HepG2 (cell line): ENCODE data around the gene RAPGEF5. TPM values are rescaled to one million over a fixed set of nuclear protein-coding genes. Genes with fewer than 3 reads are reported as not detected.
A peak's percentile ranks its signal among the peaks of the same experiment; 100 is the strongest.

Source experiments
- ATAC-seq: fragments of 200-7000 bp; cut with Tn5 transposase; 3 replicates; pipeline ENCODE4 v1.9.1; 2020; ENCODE audit warnings: mild to moderate bottlenecking, moderate library complexity
- BruUV-seq: library from RNA; stranded (reverse); fragments of 400-500 nt; replicated peaks from 2 replicates; lab custom pipeline; 2021; lab: Mats Ljungman, UMichigan
- CTCF ChIA-PET: fragments of 300-600 bp; formaldehyde crosslinking; extraction: SDS; loops from one replicate; lab custom pipeline; 2021; ENCODE audit warnings: low total read pairs, inconsistent platforms, low intra/inter-chr PET ratio; lab: Yijun Ruan, JAX
- POLR2A ChIA-PET: fragments of 350-600 bp; sonication (Branson Sonifier 250); formaldehyde crosslinking; loops from one replicate; lab custom pipeline; 2020; ENCODE audit warnings: antibody characterized with exemption, inconsistent platforms; lab: Yijun Ruan, JAX
- DNase-seq: peaks from one replicate; pipeline ENCODE4 v3.0.0-alpha.2; 2015; ENCODE audit warnings: low spot score
- FAIRE-seq: peaks from 3 replicates; lab custom pipeline; 2011; peaks lifted over from hg19 to GRCh38; lab: Jason Lieb, UNC
- H2AFZ ChIP-seq: one replicate; pipeline ENCODE4 v1.6.1; 2011; ENCODE audit warnings: low read length, inconsistent platforms
- H3K27ac ChIP-seq: fragments of 300-600 bp; 3 replicates; pipeline ENCODE4 v1.8.0; 2011; ENCODE audit warnings: mixed run types, mild to moderate bottlenecking, mixed read lengths, low read length, inconsistent platforms; ENCODE audit not compliant: insufficient read depth; ENCODE audit errors: extremely low read length
- H3K27me3 ChIP-seq, 2 experiments: fragments of 200-600 bp in 1 of 2; 2 replicates in 1 of 2; 3 replicates in 1 of 2; pipeline versions ENCODE4 v1.6.0 to v1.8.0; 2011; ENCODE audit warnings: low read length in 2 of 2, mild to moderate bottlenecking in 2 of 2, moderate library complexity in 2 of 2, inconsistent platforms in 1 of 2; ENCODE audit not compliant: insufficient read depth in 2 of 2, control insufficient read depth in 1 of 2
- H3K36me3 ChIP-seq, 2 experiments: fragments of 200-600 bp in 1 of 2; replicated peaks in 1 of 2; 2 replicates in 1 of 2; 3 replicates in 1 of 2; pipeline versions ENCODE4 v1.5.1 to v1.8.0; 2011; ENCODE audit warnings: low read length in 2 of 2, inconsistent platforms in 1 of 2; ENCODE audit not compliant: insufficient read depth in 2 of 2, control insufficient read depth in 1 of 2
- H3K4me1 ChIP-seq: 2 replicates; pipeline ENCODE4 v1.5.1; 2012; ENCODE audit warnings: low read length, inconsistent platforms; ENCODE audit not compliant: insufficient read depth
- H3K4me2 ChIP-seq: 2 replicates; pipeline ENCODE4 v1.6.0; 2011; ENCODE audit warnings: low read depth, low read length, inconsistent platforms
- H3K4me3 ChIP-seq, 3 experiments: fragments of 200-600 bp in 1 of 3; sonication (generic), shearing (Covaris generic) in 1 of 3; replicated peaks in 1 of 3; 2 replicates each; pipeline ENCODE4 v1.5.1; 2011 to 2016; ENCODE audit warnings: low read length in 3 of 3, inconsistent platforms in 2 of 3, low read depth in 2 of 3, mild to moderate bottlenecking in 2 of 3, control low read depth in 1 of 3, mixed read lengths in 1 of 3; ENCODE audit not compliant: insufficient read depth in 1 of 3
- H3K79me2 ChIP-seq: one replicate; pipeline ENCODE4 v1.6.1; 2011; ENCODE audit warnings: low read length, inconsistent platforms; ENCODE audit not compliant: insufficient read depth
- H3K9ac ChIP-seq: 2 replicates; pipeline ENCODE4 v1.6.0; 2011; ENCODE audit warnings: mild to moderate bottlenecking, low read depth, low read length, inconsistent platforms; ENCODE audit not compliant: insufficient read depth
- H3K9me3 ChIP-seq: 2 replicates; pipeline ENCODE4 v1.5.1; 2012; ENCODE audit warnings: mild to moderate bottlenecking, low read length
- H4K20me1 ChIP-seq: 2 replicates; pipeline ENCODE4 v1.6.0; 2011; ENCODE audit warnings: inconsistent platforms, mild to moderate bottlenecking, low read length, moderate library complexity; ENCODE audit not compliant: insufficient read depth
- ATF1 ChIP-seq: IDR thresholded peaks from 2 replicates; pipeline ENCODE4 v1.6.1; 2016; ENCODE audit warnings: mild to moderate bottlenecking, control low read depth
- CREB1 ChIP-seq, 2 experiments: fragments of 450-650 bp in 1 of 2; IDR thresholded peaks; 2 replicates each; pipeline ENCODE4 v1.6.1; 2016 to 2017; ENCODE audit warnings: control low read depth in 1 of 2, mild to moderate bottlenecking in 1 of 2, missing compliant biosample characterization in 1 of 2, missing genetic modification characterization in 1 of 2
- CREM ChIP-seq, 2 experiments: sonication (generic) in 1 of 2; formaldehyde crosslinking in 1 of 2; IDR thresholded peaks; 2 replicates each; pipeline versions ENCODE4 v1.4.0 to v1.6.1; 2016 to 2020; ENCODE audit warnings: antibody characterized with exemption in 1 of 2, mild to moderate bottlenecking in 1 of 2, missing genetic modification reagents in 1 of 2
- GMEB1 ChIP-seq: sonication (generic); formaldehyde crosslinking; IDR thresholded peaks from 2 replicates; pipeline ENCODE4 v1.5.1; 2020; ENCODE audit warnings: missing genetic modification reagents, mild to moderate bottlenecking, borderline replicate concordance
- IKZF4 ChIP-seq: sonication (generic); formaldehyde crosslinking; IDR thresholded peaks from 2 replicates; pipeline ENCODE4 v1.5.1; 2020; ENCODE audit warnings: borderline replicate concordance, mild to moderate bottlenecking, low read depth, missing genetic modification reagents; ENCODE audit errors: not compliant biosample characterization
- KLF9 ChIP-seq: IDR thresholded peaks from 2 replicates; pipeline ENCODE4 v1.6.1; 2016; ENCODE audit warnings: low read depth
- MEF2D ChIP-seq: sonication (generic); formaldehyde crosslinking; IDR thresholded peaks from 2 replicates; pipeline ENCODE4 v1.5.1; 2020; ENCODE audit warnings: mild to moderate bottlenecking, missing genetic modification reagents
- NONO ChIP-seq, 2 experiments: fragments of 450-650 bp in 1 of 2; sonication (generic) in 1 of 2; formaldehyde crosslinking in 1 of 2; IDR thresholded peaks in 1 of 2; conservative IDR thresholded peaks in 1 of 2; 2 replicates each; pipeline versions ENCODE4 v1.6.1 to v1.8.0; 2017 to 2022; ENCODE audit warnings: mild to moderate bottlenecking in 1 of 2, missing genetic modification reagents in 1 of 2, moderate library complexity in 1 of 2
- NR2F1 ChIP-seq, 2 experiments: fragments of 450-650 bp in 1 of 2; formaldehyde crosslinking in 1 of 2; IDR thresholded peaks; 2 replicates each; pipeline versions ENCODE4 v1.5.0 to v1.6.1; 2016 to 2020; ENCODE audit warnings: mild to moderate bottlenecking in 1 of 2, missing compliant biosample characterization in 1 of 2, missing genetic modification reagents in 1 of 2, moderate library complexity in 1 of 2
- NR2F6 ChIP-seq, 2 experiments: IDR thresholded peaks; 2 replicates each; pipeline ENCODE4 v1.6.1; 2016; ENCODE audit warnings: antibody characterized with exemption in 1 of 2, mild to moderate bottlenecking in 1 of 2
- POGK ChIP-seq: sonication (generic); formaldehyde crosslinking; conservative IDR thresholded peaks from 2 replicates; pipeline ENCODE4 v1.8.0; 2022; ENCODE audit warnings: mild to moderate bottlenecking, moderate library complexity, missing genetic modification reagents
- SMAD3 ChIP-seq: sonication (generic); formaldehyde crosslinking; IDR thresholded peaks from 2 replicates; pipeline ENCODE4 v1.4.0; 2020; ENCODE audit warnings: missing genetic modification reagents
- SOX13 ChIP-seq, 3 experiments: fragments of 450-650 bp in 1 of 3; sonication (generic) in 1 of 3; formaldehyde crosslinking in 1 of 3; IDR thresholded peaks in 2 of 3; conservative IDR thresholded peaks in 1 of 3; 2 replicates each; pipeline versions ENCODE4 v1.5.0 to v1.6.1; 2016 to 2020; ENCODE audit warnings: antibody characterized with exemption in 1 of 3, mild to moderate bottlenecking in 1 of 3, missing compliant biosample characterization in 1 of 3, missing genetic modification reagents in 1 of 3, moderate library complexity in 1 of 3
- ZBTB1 ChIP-seq: sonication (generic); formaldehyde crosslinking; IDR thresholded peaks from 2 replicates; pipeline ENCODE4 v1.4.0; 2020; ENCODE audit warnings: missing genetic modification reagents, borderline replicate concordance
- ZBTB25 ChIP-seq: IDR thresholded peaks from 2 replicates; pipeline ENCODE4 v1.6.1; 2018; ENCODE audit warnings: missing genetic modification reagents
- ZFP1 ChIP-seq: IDR thresholded peaks from 2 replicates; pipeline ENCODE4 v1.6.1; 2016
- ZKSCAN1 ChIP-seq: fragments of 150-350 bp; IDR thresholded peaks from 2 replicates; pipeline ENCODE4 v1.6.1; 2014; ENCODE audit warnings: low read length
- ZNF878 ChIP-seq: sonication (generic); formaldehyde crosslinking; IDR thresholded peaks from 2 replicates; pipeline ENCODE4 v1.8.1; 2023; ENCODE audit warnings: mild to moderate bottlenecking, missing genetic modification reagents, moderate library complexity
- WGBS: methylation state at CpG from one replicate; pipeline ENCODE4 v1.1.6; 2017; ENCODE audit warnings: low lambda C conversion rate; 5-methylcytosine and 5-hydroxymethylcytosine counted together
- in situ Hi-C: cut with HindIII; loops from 2 replicates; pipeline ENCODE4 v1.10.0; 2017; ENCODE audit warnings: low pct_unique_long_range_greater_than_20kb; ENCODE audit not compliant: extremely low pct_ligation_motif_present
- intact Hi-C: fragments of 100-400 bp; cut with micrococcal nuclease; formaldehyde crosslinking; loops from one replicate; pipeline ENCODE4 v1.10.0; 2022; ENCODE audit not compliant: unreplicated experiment
- polyA plus RNA-seq, 8 experiments: library from polyadenylated mRNA; depleted of rRNA in 3 of 8; stranded (reverse) in 7 of 8; unstranded in 1 of 8; fragments of >200 nt; fragmentation: Illumina TruSeq in 4 of 8; extraction: Trizol in 4 of 8; gene quantifications; 2 replicates each; pipeline versions ENCODE4 v1.2.1 to v1.2.3, GENCODE V29; 2011 to 2016; ENCODE audit warnings: low read depth in 4 of 8, missing spikeins in 1 of 8, mixed read lengths in 1 of 8; ENCODE audit not compliant: insufficient read depth in 1 of 8
- total RNA-seq, 5 experiments: library from RNA; depleted of rRNA; stranded (reverse); fragments of >200 nt; fragmentation: Illumina TruSeq; extraction: Trizol; gene quantifications; 2 replicates each; pipeline ENCODE4 v1.2.3, GENCODE V29; 2016; ENCODE audit warnings: low read depth in 1 of 5

The RAPGEF5 gene
- total and polyA plus RNA-seq, 2 of the 13 experiments (the other 11 are each of a cell fraction or from before 2014, with no cell fraction given), result 17.1 to 23.4 TPM

- DNase-seq (peak; percentile 69), ATAC-seq (peak; percentile 80), FAIRE-seq (no peak)
- Histone ChIP-seq H3K27ac (peak overlapping the region; percentile 69), H3K27me3 (peaks cover 0 to 3% of the 10 kb centered on the region in 2 experiments; a peak in 1 of 5 replicates), H3K79me2 (peaks cover 100% of the 10 kb centered on the region), H3K9ac (peak overlapping the region; percentile 49), H3K36me3 (peaks cover 0 to 4% of the 10 kb centered on the region in 2 experiments; a peak in 1 of 5 replicates), H3K4me1 (peaks cover 94% of the 10 kb centered on the region), H4K20me1 (peaks cover 21% of the 10 kb centered on the region; the same call in 1 of the 2 replicates), H3K4me3 (peak overlapping the region in 2 of 3 experiments; percentile 14 to 39; a peak in 2 of 6 replicates), H3K9me3 (no peaks in the 10 kb centered on the region), H3K4me2 (peak overlapping the region; percentile 71), H2AFZ (no peak overlapping the region)
- ChIA-PET POLR2A (interaction anchor here (0.6 to 1.8 kb wide), 4 partner anchors 8 to 749 kb away, joined by 3 to 9 read pairs (median 8); no protein-coding TSS in a partner anchor), CTCF (no interaction called here)
- BruUV-seq, result no TSS peak
- in situ Hi-C loops (loop anchor here (5.0 kb wide), 1 partner anchor 91 kb away; no protein-coding TSS in a partner anchor), intact Hi-C loops (loop anchor here (2.0 kb wide), 1 partner anchor 27 kb away; no protein-coding TSS in a partner anchor)
- 5% methylated on average over 2 of the region's 2 CpGs for WGBS
- TF ChIP-seq CREM (IDR thresholded peaks at IDR 0.05) (peak; percentile 39; the same call in 1 of the 2 replicates), CREM (CRISPR knock-in tag; IDR thresholded peaks at IDR 0.05) (no peak), KLF9 (CRISPR knock-in tag) (no peak), CREB1 (IDR thresholded peaks at IDR 0.05) (no peak), CREB1 (CRISPR knock-in tag; IDR thresholded peaks at IDR 0.05) (peak; percentile 13; the same call in 1 of the 2 replicates), ATF1 (0 out of 2 replicates have a peak, but pooled peaks have one; percentile 27), ZBTB1 (no peak), POGK (CRISPR knock-in tag) (0 out of 2 replicates have a peak, but pooled peaks have one; percentile 34), ZNF878 (CRISPR knock-in tag) (0 out of 2 replicates have a peak, but pooled peaks have one; percentile 10), NR2F6 (IDR thresholded peaks at IDR 0.05) (peak; percentile 50), NR2F6 (CRISPR knock-in tag; IDR thresholded peaks at IDR 0.05) (peak; percentile 38; the same call in 1 of the 2 replicates), ZKSCAN1 (no peak), MEF2D (peak; percentile 81), GMEB1 (CRISPR knock-in tag) (no peak), IKZF4 (CRISPR knock-in tag) (no peak), NR2F1 (CRISPR knock-in tag; IDR thresholded peaks at IDR 0.05) (peak in 1 of 2 experiments; percentile 2; a peak in 1 of 4 replicates), ZBTB25 (no peak), NONO (IDR thresholded peaks at IDR 0.05) (no peak), NONO (CRISPR knock-in tag; conservative IDR thresholded peaks at IDR 0.05) (no peak), SMAD3 (CRISPR knock-in tag) (0 out of 2 replicates have a peak, but pooled peaks have one; percentile 19), ZFP1 (0 out of 2 replicates have a peak, but pooled peaks have one; percentile 25), SOX13 (IDR thresholded peaks at IDR 0.05) (no peak), SOX13 (CRISPR knock-in tag; conservative IDR thresholded peaks at IDR 0.05 in 1 of 2, IDR thresholded peaks at IDR 0.05 in 1 of 2) (peak in 1 of 2 experiments; percentile 22; a peak in 1 of 4 replicates)
These were observed 5.6 kb downstream of the RAPGEF5 start for GRCh38 chr7:22351329-22351692.
